HG03571 (cell line): ENCODE measurements around the gene CASR.

Source experiments
- ATAC-seq: cut with Tn5 transposase; IDR thresholded peaks from one replicate; pipeline ENCODE4 v1.9.1; 2021; ENCODE audit not compliant: unreplicated experiment

CASR gene

DNA sequence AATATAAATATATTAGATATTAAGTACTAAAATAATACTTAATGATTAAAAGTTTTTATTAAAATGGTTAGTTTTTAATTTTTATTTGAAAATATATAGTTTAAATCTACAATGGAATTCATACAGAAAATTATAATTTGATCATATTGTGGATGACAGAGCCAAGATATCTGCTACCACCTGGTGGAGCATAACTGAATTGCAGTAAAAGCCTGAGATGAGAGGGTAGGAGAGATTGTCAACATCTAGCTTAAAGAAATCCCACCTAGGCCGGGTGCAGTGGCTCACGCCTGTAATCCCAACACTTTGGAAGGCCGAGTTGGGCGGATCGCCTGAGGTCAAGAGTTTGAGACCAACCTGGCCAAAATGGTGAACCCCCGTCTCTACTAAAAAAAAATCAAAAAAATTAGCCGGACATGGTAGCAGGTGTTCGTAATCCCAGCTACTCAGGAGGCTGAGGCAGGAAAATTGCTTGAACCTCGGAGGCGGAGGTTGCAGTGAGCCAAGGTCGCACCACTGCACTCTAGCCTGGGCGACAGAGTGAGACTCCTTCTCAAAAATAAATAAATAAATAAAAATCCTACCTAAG lies 116.5 kb downstream of the CASR start:
- ATAC-seq, result no peak

- ATAC-seq, result no peak
These were observed 117.6 kb downstream of the CASR start for GRCh38 chr3:122301063-122301462.

- ATAC-seq, result no peak
These were observed 122.6 kb downstream of the CASR start for GRCh38 chr3:122305818-122306621.

GRCh38 chr3:122306622-122306953 lies 123.1 kb downstream of the CASR start:
- ATAC-seq, result no peak

DNA sequence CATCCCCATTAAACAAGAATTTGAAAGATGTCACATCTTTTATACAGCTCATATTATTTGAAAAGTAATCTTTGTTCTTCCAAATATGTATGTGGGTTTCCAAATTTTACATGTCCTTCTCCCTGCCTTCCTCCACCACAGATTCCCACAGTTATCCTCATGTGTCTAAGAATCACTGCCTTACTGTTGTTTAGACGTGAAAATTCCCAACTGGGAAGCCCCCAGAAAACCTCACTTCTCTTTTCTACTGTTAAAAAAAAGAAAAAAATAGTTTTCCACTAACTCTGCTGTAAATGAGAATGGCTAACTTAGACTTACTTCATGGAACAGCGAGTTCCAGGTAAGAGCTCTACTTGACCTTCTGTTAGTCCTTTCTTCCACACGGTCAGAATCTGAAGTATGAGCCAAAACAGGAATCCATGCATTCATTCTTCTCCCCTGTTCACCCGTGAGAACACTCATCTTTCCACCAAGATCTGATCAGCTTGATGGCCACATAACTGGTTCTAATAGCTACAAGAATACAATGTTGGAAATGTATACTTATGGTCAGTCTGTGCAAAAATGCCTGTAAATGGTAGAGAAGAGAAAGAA lies 123.7 kb downstream of the CASR start:
- no peak for ATAC-seq

- no peak for ATAC-seq
These were observed 124.5 kb downstream of the CASR start for GRCh38 chr3:122307976-122308375.

DNA sequence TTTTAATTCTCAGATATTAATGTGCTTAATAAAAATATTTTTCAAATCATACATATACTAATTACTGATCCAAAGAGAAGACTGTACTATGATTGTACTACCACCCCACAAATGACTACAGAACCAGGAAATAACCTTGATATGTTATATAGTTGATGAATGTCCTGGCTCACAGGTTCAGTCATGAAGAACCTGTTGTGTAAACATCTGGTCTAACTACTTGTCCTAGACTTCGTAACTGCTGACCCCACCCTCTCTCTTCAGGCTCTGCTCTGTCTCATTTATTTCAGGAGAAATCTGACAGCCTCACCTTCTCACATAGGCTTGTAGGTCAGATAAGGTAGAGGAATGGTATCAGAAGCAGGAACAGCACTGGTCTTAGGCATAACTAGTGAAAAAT lies 126.9 kb downstream of the CASR start:
- ATAC-seq, result no peak

DNA sequence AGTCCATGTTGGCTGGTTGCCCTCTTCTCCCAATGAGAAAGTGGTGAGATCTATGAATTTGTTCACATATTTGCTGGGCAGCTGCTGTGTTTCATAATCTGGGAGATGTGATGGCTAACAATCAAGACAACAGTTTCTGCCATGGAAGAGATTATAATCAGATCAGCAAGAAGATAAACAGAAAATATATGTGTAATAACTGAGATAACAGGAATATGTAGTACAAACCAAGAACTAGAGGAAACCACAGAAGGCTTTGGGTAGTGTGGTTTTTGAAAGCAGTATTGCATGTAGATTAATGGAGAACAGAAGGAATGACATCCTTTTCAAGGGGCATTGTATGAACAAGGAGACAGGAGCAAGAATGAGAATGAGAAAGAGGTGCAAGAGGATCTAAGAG lies 129.4 kb downstream of the CASR start:
- no peak for ATAC-seq

DNA sequence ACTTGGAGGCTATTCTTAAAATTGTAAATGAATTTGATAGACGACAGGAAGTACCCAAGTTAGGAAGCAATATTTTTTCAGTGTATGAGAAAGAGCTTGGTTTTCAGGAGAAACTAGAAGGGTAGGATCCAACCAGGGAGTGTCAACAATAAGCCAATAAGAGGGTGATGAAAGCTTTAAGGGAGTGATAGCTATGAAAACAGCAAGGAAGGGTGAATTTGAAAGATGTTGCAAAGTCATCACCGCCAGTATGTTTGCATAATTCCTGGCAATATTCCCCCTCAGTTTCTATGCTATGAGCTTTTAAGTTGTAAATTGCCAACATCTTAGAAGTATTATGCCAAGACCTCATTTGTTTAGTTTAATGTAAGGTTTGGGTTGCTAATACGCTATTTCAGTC lies 129.8 kb downstream of the CASR start:
- no peak for ATAC-seq

DNA sequence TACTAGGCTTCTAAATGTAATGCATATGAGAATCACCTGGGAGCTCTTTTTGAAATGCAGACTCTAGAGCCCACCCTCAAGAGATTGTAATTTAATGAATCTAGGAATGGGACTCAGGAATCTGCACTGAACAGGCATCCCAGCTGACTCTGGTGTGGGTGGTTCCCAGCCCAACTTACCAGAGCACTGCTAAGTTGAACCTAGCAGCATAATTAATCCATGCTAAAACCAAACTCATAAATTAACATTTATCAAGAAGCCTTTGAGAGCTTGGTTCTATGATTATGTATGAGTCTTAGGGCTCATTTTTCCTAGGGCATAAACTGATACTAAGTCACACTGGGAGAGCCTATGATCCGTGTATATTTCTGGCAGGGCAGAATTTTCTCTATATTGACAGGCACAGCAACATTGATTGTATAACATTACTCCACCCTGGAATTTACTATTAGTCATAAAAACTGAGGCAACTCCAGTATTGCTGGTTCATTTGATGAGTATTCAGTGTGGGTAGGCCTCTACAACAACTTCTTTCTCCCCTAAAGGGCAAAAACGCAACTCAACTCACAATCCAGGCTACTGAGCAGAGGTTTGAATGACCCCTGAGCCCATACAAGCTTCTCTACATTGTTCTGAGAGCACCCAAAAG lies 130.9 kb downstream of the CASR start:
- ATAC-seq, result no peak

- ATAC-seq, result no peak
These were observed 132.2 kb downstream of the CASR start for GRCh38 chr3:122315619-122316018.

DNA sequence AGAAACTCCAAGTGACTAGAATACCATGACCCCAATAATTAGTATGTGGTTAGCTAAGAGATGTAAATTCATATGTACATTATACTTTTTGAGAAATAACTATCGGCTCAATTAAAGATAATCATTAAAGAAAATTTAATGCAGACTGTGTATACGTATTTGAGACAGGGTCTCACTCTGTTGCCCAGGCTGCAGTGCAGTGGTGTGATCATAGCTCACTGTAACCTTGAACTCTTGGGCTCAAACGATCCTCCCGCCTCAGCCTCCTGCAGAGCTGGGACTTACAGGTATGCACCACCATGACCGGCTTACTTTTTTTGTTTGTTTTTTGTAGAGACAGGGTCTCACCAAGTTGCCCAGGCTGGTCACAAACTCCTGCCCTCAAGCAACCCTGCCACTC lies 132.9 kb downstream of the CASR start:
- no peak for ATAC-seq

DNA sequence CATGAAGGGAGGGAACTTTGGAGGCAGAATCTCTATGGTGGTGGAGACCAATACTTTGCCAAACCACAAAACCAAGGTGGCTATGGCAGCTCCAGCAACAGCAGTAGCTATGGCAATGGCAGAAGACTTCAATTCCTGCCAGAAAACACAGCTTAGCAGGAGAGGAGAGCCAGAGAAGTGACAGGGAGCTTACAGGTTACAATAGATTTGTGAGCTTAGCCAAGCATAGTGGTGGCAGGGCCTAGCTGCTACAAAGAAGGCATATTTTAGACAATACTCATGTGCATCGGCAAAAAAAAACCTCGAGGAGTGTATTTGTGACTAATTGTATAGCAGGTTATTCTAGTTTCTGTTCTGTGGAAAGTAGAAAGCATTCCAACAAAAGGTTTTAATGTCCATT lies 135.2 kb downstream of the CASR start:
- no peak for ATAC-seq

- ATAC-seq, result no peak
These were observed 138.9 kb downstream of the CASR start for GRCh38 chr3:122322095-122323075.

DNA sequence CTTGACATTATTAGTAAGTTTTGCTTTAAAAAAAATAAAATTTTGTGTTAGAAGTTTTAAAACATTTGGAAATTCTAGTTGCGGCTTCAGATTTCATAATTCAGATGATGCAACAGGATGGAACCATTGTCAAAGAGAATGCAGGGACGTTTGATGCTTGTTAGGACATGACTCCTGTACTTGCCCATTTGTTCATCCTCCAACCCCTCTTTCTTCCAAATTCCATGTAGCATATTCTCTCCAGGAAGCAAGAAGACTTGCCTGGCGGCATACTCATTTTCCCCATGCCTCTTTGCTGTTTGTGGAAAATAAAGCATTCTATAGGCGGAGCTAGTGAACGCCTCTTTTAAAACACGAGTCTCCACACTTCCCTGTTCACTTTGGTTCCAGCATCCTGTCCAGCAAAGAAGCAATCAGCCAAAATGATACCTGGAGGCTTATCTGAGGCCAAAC lies 141.4 kb downstream of the CASR start, which contains the start of gene CSTA:
Gene CSTA, plus strand, starts transcription at position 378 of the 453 bp plus-strand sequence. Its CDS starts 45 bp downstream, at position 423.
- ATAC-seq, result no peak

- no peak for ATAC-seq
These were observed 142.3 kb downstream of the CASR start for GRCh38 chr3:122325769-122326168.

GRCh38 chr3:122331886-122332285 lies 148.4 kb downstream of the CASR start:
- no peak for ATAC-seq

DNA sequence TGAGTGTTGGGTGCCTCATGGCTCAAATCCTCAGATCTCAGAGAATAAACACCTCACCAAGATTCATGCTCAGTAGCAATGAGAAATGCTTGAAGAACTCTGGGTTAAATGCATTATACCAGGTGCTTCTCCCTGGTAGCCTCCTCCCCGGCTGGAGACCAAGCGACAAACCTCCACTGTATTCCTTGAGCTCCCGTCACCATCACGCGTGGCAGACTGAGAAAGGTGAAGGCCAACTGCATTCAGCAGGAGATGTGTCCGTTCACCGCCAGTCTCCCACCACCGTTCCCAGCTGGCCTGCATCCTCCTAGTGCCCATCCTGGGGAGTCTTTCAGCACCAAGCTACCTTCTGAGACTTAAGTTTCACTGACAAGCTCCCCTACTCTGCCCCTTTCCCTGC lies 149.1 kb downstream of the CASR start:
- ATAC-seq, result no peak
